GM12892 (cell line): ENCODE measurements around the gene THUMPD1.
"Not testable (repeated sequence)": the region's sequence is repeated elsewhere in the genome, so short reads cannot be mapped to it uniquely, and the experiment has no call there.

ENCODE experiments used
- DNase-seq: peaks from one replicate; pipeline ENCODE4 v3.0.0; 2011; ENCODE audit not compliant: insufficient read length
- FAIRE-seq: peaks from 2 replicates; lab custom pipeline; 2011; peaks lifted over from hg19 to GRCh38; lab: Jason Lieb, UNC
- POLR2A ChIP-seq: IDR thresholded peaks from 2 replicates; pipeline ENCODE4 v1.6.1; 2011; ENCODE audit warnings: low read depth, low read length, control low read depth
- POLR2AphosphoS5 ChIP-seq: IDR thresholded peaks from 2 replicates; pipeline ENCODE4 v1.6.1; 2011; ENCODE audit warnings: low read depth, low read length, control low read depth
- TAF1 ChIP-seq: IDR thresholded peaks from 2 replicates; pipeline ENCODE4 v1.6.1; 2011; ENCODE audit warnings: low read depth, mild to moderate bottlenecking, control low read depth, low read length, borderline replicate concordance

THUMPD1 gene

DNA sequence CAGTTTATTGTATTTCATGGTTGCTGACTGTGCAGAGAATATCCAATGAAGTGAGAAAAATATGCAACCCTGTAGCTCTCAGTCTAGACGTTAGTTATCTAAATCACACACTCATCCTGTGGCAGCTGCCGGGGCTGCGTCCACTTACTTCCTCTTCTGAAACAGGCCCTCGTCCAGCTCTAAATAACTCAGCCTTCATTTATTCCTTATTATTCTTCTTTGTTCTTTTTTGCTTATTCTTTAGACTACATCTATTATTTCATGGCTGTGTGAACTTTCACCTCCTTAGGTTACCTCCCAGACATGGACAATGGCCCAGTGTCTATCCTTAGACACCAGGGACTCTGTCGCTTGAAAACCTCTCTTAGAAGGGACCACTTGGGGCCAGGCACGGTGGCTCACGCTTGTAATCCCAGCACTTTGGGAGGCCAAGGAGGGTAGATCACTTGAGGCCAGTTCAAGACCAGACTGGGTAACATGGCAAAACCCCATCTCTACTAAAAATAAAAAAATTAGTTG, 3.4 kb upstream of the THUMPD1 start:
- DNase-seq (no peak), FAIRE-seq (no peak)
- TF ChIP-seq TAF1 (no peak), POLR2A (no peak), POLR2AphosphoS5 (no peak)

DNA sequence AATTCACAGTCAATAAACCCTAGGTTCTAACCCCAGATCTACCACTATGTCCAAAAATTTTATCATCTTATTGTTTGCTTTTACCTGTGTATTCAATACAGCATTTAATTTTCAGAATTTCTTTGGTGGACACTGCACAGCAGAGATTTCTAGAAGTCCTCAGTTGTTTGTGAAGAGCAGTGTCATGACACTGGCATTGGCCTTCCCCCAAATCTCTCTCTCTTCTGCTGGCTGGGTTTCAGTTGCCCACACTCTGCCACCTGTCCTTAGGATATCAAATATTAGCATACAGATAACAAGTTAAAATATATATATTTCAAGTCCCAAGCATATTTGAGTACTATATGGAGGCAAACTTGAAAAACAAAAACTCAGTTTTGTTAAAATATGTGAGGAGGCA, 2.0 kb upstream of the THUMPD1 start:
- no peak for DNase-seq
- FAIRE-seq, result no peak
- TF ChIP-seq TAF1, result no peak
- no peak for TF ChIP-seq POLR2AphosphoS5
- no peak for TF ChIP-seq POLR2A

DNA sequence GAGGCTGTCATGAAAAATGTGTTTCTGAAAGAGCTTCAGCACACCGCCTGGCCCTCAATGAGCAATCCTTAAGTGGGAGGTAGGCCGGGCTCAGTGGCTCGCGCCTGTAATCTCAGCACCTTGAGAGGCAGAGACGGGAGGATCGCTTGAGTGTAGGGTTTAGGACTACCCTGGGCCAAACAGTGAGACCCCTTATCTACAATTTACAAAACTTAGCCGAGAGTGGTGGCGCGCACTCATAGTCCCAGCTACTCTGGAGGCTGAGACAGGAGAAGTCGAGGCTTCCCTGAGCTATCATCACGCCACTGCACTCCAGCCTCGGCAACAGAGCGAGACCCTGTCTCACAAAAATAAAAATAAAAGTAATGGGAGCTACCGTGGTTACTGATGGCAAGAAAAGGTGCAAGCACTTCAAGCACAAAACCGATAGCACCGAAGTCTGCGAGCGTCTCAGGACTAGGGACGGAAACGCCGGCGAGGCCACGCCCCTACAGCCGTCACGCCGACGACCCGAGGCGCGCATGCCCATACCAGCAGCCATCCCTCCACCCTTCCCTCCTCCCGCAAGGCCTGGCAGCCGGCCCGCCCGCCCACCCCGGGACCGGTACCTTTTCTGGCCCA, 607 bp downstream of the THUMPD1 start:
- DNase-seq (peak; percentile 72), FAIRE-seq (no peak)
- no peak for TF ChIP-seq POLR2A

DNA sequence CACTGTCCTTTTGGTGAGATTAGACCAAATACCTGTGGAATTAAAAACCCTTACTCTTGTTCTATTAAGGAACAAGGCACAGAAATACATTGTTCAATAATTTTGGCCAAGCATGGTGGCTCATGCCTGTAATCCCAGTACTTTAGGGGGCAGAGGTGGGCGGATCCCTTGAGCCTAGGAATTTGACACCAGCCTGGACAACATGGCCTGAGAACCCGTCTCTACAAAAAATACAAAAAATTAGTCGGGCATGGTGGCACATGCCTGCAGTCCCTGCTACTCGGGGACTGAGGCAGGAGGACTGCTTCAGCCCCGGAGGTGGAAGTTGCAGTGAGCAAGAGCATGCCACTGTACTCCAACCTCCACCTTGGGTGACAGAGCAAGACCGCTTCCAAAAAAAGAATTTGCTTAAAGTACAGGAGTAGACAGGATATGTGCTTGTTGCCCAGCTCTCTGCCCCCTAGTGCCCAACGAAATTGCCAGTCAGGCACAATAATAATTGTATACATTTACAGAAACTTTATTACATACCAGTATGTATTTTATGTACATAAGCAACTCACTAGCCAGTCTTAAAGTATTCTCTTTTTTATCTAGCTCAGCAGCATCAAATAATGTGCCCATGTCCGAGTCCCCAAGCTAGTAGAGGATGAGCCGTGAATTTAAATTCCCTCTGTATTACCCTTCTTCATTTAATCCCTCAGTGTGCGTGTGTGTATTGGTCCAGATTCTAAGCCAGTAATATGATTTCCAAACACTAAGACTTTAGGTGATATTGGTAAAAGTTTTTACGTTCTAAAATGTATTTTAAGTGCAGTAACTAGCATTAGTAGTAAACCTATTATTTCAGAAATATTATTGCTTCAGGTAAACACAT, 1.4 kb downstream of the THUMPD1 start:
- DNase-seq (no peak), FAIRE-seq (no peak)
- TF ChIP-seq POLR2A, result no peak

DNA sequence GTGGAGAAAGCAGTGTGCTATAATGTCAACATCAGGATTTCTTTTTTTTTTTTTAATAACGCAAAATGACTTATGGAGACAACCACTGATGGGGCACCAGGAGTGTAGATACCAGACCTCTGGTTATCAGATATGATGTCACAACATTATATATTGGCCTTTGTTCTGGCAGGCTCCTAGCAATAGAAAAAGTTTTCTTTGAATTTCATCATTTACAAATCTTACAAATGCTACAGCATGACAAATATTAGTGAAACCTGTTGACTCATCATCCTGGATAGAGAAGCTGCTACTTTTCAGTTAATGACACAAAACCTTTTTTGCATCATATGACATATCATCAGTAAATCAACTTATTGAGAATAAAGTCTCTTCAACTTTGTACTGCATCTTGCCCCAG, 6.1 kb downstream of the THUMPD1 start:
- no peak for DNase-seq
- no peak for FAIRE-seq

DNA sequence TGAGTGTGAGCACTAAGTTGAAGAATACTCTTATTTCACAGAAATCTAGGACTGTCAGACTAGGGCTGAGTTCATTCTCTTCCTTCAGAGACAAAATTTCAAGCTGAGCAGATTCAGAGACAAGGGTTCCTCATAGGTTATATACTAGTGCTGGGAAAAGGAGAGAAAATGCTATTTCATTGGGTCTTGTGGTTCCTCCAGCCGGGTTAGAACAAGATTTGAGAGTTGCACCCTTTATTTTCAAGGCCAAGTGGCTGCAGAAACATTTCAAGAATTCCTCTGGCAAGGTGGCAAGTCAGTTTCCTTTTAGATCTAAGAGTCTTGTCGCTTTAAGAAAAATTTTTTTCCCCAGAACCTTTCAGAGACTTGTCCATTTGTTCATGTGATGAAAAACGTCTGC, 6.8 kb downstream of the THUMPD1 start:
- DNase-seq (no peak), FAIRE-seq (no peak)
- TF ChIP-seq TAF1 (no peak), POLR2AphosphoS5 (no peak), POLR2A (no peak)

More for the DNA sequence above, 6.1 kb downstream of the THUMPD1 start:
- no peak for TF ChIP-seq TAF1

- FAIRE-seq (no peak), DNase-seq (no peak)
- TF ChIP-seq TAF1 (no peak), POLR2A (no peak; the same call in 1 of the 2 replicates), POLR2AphosphoS5 (no peak)
These were observed 7.6 kb downstream of the THUMPD1 start for GRCh38 chr16:20734056-20734455.

GRCh38 chr16:20729141-20729540, 12.5 kb downstream of the THUMPD1 start:
- TF ChIP-seq POLR2AphosphoS5 (no peak), TAF1 (no peak), POLR2A (no peak)
- no peak for DNase-seq
- no peak for FAIRE-seq

GRCh38 chr16:20727181-20727580, 14.4 kb downstream of the THUMPD1 start:
- DNase-seq (no peak), FAIRE-seq (no peak)
- TF ChIP-seq TAF1, result no peak
- TF ChIP-seq POLR2A, result no peak
- TF ChIP-seq POLR2AphosphoS5, result no peak

DNA sequence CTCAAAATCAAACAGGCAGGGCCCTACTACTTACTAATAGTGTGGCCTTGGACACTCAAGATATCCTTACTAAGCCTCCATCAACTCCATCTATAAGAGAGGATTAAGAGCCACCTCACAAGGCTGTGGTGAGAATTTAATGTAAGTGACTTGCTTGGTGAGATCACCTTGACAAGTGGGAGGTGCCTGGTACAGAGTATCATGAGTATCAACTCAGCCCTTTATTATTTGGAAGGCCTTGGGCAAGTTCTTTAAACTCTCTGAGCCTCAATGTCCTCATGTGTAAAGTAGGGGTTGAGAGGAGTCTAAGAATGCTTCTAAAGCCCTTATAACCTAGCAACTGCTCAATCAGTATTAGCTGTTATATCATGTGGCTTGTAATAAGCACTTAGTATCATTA, 15.0 kb downstream of the THUMPD1 start:
- DNase-seq (no peak), FAIRE-seq (no peak)
- TF ChIP-seq POLR2A, result no peak

GRCh38 chr16:20720251-20720650, 21.4 kb downstream of the THUMPD1 start:
- FAIRE-seq (no peak), DNase-seq (no peak)
- TF ChIP-seq POLR2A, result no peak
- TF ChIP-seq TAF1, result no peak
- TF ChIP-seq POLR2AphosphoS5, result no peak

- not testable (repeated sequence) for FAIRE-seq, DNase-seq
These were observed 23.9 kb downstream of the THUMPD1 start for GRCh38 chr16:20717718-20718117.

DNA sequence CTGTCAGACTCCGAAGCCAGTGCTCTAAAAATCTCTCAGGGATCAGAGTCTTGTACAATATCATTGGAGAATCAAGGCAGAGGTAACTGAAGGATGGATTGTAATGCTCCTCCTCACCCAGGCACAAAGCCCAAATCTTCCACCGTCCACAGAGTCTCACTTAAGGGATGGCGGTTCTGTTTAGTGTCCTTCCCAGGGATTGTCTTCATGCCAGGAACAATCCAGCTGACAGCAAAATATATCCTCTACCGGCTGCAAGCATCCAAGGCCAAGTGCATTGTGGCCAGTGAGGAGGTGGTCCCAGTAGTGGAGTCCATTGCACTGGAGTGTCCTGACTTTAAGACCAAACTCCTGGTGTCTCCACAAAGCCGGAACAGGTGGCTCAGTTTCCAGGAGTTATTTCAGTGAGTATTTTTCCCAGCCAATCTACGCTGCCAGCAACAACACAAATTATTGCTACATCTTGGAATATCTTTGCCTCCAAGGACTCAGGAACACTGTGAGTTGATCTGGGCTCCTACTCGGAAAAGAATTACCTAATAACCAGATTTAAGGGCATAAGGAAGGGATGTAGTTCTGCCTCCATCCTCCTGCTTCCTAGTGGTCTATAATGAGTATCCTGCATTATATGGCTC, 30.2 kb downstream of the THUMPD1 start:
- TF ChIP-seq TAF1, result no peak
- no peak for TF ChIP-seq POLR2A
- no peak for TF ChIP-seq POLR2AphosphoS5
- DNase-seq, result no peak
- no peak for FAIRE-seq

DNA sequence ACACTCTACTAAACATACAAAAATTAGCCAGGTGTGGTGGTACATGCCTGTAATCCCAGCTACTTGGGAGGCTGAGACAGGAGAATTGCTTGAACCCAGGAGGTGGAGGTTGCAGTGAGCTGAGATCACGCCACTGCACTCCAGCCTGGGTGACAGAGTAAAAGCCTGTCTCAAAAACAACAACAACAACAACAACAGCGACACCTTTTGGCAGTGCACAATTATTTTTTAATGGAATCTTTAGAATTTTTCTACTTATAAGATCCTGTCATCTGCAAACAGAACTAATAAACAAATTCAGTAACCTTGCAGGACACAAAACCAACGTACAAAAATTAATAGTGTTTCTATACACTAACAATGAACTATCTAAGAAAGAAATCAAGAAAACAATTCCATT, 33.5 kb downstream of the THUMPD1 start:
- not testable (repeated sequence) for DNase-seq, FAIRE-seq
